GM21360 (cell line): Measurements from ENCODE around the gene AGFG1.

ENCODE experiments used
- ATAC-seq: cut with Tn5 transposase; IDR thresholded peaks from one replicate; pipeline ENCODE4 v1.9.1; 2021; ENCODE audit warnings: mild to moderate bottlenecking, moderate library complexity; ENCODE audit not compliant: unreplicated experiment

The AGFG1 gene, protein sequence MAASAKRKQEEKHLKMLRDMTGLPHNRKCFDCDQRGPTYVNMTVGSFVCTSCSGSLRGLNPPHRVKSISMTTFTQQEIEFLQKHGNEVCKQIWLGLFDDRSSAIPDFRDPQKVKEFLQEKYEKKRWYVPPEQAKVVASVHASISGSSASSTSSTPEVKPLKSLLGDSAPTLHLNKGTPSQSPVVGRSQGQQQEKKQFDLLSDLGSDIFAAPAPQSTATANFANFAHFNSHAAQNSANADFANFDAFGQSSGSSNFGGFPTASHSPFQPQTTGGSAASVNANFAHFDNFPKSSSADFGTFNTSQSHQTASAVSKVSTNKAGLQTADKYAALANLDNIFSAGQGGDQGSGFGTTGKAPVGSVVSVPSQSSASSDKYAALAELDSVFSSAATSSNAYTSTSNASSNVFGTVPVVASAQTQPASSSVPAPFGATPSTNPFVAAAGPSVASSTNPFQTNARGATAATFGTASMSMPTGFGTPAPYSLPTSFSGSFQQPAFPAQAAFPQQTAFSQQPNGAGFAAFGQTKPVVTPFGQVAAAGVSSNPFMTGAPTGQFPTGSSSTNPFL

DNA sequence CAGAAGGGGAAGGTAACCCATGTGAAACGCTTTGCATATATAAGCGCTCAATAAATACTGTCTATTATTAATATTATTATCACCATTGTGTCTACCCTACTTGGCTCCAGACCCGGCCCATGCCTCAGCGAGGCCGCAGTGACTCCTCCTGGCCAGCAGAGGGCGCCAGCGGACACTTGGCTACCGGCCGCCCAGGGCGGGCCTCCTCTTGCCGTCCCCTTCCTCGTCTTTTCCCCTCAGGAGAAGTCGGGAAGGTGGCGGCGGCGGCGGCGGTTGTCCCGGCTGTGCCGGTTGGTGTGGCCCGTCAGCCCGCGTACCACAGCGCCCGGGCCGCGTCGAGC is at the start of gene AGFG1:
AGFG1 (plus strand) TSS at position 233 of the 341 bp plus-strand sequence. CDS start 266 bp downstream, outside the sequence.
- ATAC-seq: peak; percentile 80

DNA sequence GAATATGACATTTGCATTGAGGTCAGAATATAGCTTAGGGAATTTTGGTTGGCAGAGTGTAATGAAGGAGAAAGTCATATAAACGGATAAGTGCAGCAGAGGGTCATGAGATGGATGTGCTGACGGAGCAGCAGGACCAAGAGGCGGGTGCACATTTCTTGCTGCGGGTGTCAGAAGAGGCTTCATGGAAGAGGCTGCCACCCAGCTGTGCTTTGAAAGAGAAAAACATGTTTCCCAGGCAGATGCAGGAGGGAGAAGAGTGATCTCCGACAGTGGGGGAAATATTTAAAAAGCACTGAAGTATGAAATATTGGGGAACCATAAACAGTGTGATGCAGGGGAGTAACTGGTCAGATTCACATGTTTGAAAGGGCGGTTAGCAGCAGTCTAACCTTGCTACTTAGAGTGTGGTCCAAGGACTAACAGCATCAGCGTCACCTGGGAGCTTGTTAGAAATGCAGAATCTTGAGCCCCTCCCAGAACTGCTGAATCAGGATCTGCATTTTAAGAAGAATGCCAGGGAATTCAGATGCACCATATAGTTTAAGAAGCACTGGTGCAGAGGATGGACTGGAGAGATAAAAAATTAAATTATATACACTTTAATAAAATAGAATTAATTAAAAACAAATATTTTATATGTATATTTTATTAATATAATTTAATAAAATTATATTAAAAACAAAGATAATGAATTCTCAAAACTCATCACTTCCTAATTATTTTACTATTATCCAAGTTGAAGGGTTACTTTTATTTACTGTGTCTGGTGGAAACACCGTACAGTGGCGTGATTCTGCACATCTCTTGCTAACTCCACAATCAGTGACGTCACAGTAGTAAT is 48.1 kb upstream of the AGFG1 start:
- no peak for ATAC-seq

DNA sequence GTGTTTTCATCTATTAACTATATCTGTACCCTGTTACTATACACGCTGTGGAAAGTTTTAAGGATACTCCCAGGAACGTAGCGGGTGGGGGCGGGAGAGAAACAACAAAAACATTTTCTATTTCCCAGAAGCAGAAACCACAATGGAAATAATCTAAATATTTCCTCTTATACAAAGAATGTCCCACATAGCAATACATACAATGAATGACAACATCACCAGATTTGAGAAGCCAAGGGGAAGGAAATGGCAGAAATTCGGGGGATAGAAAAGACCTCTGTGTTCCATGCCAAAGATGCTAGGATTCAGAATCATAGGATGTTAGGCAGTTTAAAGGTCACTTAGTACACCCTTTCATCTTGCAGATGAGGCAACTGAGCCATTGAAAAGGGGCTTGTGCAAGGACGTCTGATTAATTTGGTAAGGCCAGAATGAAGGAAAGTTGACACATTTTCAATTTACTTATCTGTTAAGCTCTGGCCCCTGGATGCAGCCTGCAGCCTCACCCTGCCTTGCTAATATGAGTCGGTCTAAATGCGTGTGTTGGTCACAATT is 43.1 kb upstream of the AGFG1 start:
- ATAC-seq: no peak

DNA sequence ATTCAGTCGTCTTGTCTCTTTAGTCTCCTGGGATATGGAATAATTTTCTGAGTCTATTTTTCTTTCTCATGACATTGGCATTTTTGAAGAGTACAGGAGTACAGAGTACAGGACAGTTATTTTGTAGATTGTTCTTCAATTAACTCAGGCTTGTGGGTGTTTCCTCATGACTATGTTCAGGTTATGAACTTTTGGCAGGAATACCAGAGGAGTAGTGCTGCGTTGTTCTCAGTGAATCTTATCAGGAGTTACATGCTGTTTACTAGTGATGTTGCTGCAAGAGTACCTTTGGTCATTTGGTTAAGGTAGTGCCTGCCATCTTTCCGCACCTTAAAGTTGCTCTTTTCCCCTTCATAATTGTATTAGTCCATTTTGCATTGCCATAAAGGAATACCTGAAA is 41.3 kb upstream of the AGFG1 start:
- ATAC-seq: no peak

DNA sequence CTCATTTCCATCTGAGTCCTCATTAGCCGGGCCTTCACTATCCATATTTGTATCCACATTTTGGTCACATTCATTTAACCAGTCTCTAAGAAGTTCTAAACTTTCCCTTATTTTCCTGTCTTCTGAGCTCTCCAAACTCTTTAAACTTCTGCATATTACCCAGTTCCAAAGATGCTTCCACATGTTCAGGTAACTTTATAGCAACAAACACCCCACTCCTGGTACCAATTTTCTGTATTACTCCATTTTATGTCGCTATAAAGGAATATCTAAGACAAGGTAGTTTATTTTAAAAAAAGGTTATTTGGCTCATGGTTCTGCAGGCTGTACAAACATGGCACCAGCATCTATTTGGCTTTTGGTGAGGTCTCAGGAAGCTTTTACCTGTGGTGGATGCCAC is 38.8 kb upstream of the AGFG1 start:
- ATAC-seq: no peak

DNA sequence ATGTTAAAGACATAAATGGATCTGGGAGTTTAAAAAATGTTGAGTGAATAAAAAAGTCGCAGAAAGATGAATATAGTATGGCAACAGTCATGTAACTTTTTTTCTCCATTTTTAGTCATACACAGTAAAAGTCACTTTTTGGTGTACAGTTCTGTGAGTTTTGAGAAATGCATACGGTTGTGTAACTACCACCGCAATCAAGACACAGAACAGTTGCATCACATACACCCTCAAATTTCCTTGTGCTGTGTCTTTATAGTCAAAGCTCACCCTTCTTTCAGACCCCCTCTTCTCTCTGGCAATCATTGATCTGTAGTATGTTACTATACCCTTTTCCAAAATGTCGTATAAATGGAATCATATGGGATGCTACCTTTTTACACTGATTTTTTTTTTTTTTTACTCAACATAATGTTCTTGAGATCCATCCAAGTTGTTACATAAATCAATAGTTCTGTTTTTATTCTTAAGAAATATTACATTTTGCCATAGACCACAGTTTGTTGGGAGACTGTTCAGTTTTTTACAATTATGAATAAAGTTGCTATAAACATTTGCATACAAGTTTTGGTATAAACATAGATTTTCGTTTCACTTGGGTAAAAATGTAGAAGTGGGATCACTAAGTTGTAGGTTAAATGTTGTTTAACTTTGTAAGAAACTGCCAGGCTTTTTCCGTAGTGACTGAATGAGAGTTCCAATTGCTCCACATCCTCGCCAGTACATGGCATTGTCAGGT is 35.4 kb upstream of the AGFG1 start:
- no peak for ATAC-seq

DNA sequence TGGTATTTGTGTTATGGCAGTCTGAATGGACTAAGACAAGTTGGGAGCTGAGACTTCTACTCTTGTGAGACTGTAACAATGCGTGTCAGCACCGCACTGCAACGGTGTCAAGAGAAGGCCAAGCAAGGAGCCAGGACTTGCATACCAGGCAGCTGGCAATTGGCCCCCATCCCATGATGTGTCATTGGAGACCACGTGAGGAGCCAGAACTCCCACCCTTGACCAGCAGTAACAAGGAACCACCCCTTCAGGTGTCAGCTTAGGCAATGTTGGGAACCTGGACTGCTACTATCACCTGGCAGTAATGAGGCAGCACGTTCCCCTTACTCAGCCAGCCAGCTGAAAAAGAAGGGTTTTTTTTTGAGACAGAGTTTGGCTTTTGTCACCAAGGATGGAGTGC is 32.7 kb upstream of the AGFG1 start:
- ATAC-seq: no peak

DNA sequence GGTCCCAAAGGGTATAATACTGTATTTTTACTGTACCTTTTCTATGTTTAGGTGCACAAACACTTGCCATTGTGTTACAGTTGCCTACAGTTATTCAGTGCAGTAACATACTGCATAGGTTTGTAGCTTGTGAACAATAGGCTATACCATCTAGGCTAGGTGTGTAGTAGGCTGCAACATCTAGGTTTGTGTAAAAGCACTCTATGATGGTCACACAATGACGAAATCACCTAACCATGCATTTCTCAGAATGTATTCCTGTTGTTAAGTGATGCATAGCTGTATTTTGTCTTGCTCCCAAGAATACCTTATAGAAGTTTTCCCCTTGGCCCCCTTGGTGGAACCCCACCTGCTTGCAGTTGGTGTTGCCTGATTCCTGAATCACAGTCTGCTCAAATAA is 29.3 kb upstream of the AGFG1 start:
- ATAC-seq: no peak

DNA sequence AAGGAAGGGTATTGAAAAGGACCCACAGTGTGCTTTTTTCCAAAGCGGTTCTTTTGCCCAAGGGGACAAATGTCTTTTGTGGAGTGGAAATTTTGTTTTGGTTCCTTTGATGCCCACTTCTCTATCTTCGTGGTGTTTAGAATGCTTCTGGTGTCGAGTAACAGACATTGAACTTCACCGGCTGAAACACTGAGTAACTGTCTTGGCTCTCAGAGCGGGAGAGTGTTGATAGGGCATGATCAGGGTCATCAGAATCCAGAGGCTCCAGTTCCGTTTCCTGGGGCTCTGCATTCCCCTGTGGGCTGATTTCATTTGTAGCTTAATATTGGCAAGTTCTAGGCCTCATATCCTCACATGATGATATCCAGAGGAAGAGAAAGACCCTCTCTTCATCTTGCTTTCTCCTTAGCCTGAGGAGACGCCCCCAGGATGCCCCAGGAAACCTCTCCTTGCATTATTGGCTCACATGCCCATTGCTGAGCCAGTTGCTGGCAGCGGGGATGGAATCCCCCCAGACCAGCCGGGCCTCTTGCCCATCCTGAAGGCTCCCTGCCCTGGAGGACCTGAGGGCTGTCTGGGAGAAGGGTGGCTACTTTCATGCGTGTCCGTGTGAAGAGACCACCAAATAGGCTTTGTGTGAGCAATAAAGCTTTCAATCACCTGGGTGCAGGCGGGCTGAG is 27.9 kb upstream of the AGFG1 start:
- no peak for ATAC-seq

DNA sequence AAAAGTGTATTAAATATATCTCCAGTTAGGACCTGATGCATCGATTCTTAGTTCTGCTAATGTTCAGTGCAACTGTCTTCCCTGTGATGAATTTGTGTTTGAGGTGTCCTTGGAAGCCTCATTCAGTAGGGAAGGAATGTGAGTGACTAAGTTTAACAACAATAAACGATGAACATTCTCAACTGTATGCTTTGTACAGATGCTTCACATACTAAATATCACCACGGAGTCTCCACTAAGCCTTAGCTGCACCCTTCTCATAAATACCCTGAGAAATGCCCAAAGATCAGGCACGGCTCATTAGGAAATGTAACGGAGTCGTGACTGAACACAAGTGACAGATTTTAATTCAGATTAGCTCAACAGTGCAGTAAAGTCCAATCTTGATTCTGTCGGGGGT is 24.4 kb upstream of the AGFG1 start:
- ATAC-seq: no peak

DNA sequence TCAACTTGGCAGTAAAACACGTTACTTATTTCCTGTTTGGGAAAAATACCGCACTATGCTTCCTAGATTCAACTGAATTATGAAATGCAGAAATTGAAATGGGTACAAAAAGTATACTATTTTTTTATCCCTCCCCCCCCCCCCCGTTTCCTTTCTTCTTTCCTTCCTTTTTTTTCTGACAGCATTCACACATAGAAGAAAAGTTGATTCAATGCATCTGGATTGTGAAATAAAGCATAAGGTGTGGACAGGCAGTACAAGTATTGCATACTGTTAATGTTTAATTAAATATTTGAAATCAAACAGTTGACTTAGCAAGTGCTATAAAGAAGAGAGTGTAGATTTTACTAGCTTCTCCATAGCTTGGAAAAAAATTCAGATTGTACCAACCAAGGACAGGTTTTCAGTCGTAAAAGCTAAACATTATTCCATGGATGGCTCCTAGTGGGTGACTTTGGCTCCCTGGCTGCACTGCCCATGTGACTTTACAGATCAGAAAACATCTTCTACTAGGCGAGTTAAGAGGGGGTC is 21.6 kb upstream of the AGFG1 start:
- ATAC-seq: no peak

DNA sequence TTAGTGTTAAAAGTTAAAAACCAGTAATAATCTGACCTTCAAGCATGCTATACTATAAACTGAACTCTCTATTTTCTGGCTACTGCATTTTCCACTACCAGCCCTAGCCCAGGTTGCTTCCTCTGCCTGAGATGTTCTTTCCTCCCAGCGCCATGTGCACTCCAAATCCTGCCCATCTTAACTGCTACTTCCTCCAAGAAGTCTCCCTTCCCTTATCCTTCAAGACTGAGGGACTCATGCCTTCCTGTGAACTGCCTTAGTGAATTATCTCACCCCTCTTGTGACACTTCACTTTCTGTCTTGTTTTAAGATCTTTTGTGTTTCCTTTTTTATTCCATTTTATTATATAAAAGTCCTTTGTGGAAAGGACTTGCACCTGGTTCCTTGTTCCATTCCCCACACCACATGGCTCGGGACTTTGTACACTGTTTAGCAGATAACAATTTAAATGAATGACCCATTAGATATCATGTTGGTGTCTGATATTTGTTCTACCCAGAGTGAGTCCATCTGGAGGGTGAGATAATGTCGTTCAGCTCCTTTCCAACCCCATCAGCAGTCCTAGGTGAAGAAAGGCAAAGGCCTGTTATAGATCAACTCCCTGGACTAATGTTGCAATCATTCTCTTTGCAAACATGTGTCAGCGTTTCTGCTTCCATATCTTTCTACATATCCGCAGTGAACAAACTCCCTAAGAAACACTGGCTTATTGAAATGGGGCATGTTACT is 20.9 kb upstream of the AGFG1 start:
- no peak for ATAC-seq

DNA sequence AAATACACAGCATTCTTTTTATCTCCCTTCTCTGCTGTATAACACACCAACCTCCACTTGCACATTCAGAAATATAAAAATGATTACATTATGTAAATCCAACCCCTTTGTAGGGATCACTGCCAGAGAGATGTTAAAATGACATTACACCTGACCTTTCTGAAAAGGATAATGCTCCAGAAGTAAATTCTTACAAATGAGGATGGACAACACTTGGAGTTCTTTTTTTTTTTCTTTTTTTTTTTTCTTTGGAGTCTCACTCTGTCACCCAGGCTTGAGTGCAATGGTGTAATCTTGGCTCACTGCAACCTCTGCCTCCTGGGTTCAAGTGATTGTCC is 20.3 kb upstream of the AGFG1 start:
- no peak for ATAC-seq

DNA sequence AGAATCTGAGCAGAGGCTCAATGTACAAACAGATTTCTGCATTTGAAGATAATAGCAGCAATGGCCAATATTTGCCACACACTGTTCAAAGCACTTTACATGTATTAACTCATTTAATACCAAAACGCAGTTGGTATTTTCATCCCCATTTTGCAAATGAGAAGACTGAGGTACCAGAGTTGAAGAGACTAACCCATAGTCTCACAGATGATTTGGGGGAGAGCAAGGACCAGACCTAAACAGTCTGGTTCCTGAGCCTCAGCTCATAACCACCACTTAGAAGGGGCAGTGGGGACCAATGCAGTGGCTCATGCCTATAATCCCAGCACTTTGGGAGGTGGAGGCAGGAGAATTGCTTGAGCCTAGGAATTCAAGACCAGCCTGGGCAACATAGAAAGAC is 18.1 kb upstream of the AGFG1 start:
- no peak for ATAC-seq

DNA sequence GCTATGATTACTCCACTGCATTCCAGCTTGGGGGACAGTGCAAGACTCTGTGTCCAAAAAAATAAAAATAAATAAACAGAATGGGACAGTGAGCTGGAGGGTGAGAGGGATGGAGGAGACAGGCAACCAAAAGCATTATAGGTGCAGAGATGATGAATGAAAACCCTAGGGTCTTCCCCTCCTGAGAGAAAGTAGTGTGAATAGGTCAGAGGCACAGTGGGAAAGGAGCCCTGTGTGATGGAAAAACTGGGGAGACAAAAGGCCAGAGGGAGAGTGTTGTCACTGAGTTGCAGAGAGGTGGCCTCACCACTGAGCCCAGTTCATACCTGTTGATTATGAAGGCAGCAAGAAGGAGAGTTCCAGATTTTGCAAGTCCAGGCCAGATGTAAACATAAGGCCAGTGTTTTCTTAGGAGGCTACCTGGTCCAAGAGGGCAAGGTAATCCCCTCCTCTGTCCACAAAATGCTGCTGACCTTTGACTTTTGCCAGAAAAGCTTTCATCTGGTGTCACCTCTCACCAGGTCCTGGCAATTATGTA is 17.6 kb upstream of the AGFG1 start:
- no peak for ATAC-seq

DNA sequence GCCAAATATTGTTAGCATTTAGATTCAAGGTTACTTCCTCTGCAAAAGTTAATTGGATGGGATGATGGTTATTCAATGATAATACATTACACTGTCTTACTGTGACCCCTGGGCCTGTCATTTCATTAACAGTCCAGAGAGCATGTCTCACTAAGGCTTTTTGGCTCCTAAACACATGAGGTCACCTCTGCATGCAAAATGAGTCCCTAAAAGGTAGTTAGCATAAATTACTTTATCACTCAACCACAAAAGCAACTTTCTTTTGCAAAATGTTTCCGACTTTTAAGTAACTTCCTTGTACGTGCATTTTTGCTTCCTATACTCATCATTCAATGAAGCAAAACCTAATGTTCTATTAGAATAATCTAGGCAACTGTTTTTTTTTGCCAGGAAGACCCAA is 16.8 kb upstream of the AGFG1 start:
- ATAC-seq: no peak

DNA sequence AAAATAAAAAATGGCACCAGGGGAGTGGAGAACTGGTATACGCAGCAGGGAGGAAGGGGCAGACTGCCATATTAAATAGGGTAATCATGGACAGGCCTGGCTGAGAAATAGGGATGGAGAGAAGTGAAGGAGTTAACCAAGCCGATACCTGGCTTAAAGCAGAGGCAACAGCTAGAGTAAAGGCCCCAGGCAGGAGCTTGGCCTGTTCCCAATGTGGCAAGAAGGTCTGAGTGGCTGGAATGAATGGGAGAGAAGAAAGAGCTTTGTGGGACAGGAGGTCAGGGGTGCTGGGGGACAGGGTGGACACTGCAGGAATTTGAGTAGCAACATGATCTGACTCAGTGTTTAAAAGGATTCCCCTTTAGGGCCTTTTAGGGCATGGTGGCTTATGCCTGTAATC is 15.9 kb upstream of the AGFG1 start:
- no peak for ATAC-seq

DNA sequence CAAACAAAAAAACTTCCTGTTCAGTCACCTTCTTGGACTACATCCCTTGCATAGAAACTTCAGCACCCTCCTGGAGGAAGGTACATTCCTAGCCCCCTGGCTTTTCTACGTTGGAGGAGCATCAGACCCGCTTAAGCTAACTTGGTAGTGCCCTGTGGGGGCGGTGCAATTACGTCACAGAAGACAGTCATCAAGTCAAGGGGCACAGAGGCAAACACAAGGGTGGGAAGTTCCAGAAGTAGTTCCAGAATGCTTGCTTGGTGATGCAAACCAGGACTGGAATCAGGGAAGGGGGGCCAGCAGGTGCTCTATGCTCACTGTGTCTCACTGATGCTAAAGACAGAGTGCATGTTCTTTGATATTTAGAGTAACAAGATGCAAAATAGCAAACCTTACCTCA is 15.2 kb upstream of the AGFG1 start:
- ATAC-seq: no peak

DNA sequence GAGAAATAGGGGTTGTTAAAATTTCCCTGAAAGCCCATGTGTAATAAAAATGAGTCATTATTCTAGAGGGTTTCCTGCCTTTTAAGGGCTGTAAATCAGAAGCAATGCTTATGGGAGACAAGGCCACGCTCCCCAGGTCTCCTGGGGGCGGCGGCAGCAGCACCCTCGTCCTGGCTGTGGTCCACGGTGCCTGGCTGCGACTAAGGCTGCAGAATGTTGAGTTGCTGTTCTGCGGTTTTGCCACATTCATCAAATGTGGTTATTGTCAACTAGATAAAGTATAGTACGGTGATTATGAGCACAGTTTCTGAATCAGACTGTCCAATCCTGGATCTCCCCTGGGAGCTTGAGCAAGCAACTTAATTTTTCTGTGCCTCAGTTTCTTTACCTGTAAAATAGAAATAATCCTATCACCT is 11.9 kb upstream of the AGFG1 start:
- ATAC-seq: peak; percentile 30
